Left ventricle myocardium inferior (tissue), 1 donor: Measurements from ENCODE around the gene GDF11. TPM values are rescaled to one million over a fixed set of nuclear protein-coding genes. Genes with fewer than 3 reads are reported as not detected.

Experiments used
- DNase-seq: peaks from one replicate; pipeline ENCODE4 v3.0.0-alpha.2; 2020
- H3K27ac ChIP-seq: fragments of 200-600 bp; replicated peaks from 2 replicates; pipeline ENCODE4 v1.8.0; 2021
- H3K27me3 ChIP-seq: fragments of 200-600 bp; 2 replicates; pipeline ENCODE4 v1.8.0; 2021; ENCODE audit warnings: low read depth
- H3K36me3 ChIP-seq: fragments of 200-600 bp; 2 replicates; pipeline ENCODE4 v1.8.0; 2021
- H3K4me1 ChIP-seq: fragments of 200-600 bp; 2 replicates; pipeline ENCODE4 v1.8.0; 2021
- H3K4me3 ChIP-seq: fragments of 200-600 bp; 2 replicates; pipeline ENCODE4 v1.8.0; 2021; ENCODE audit warnings: mild to moderate bottlenecking, moderate library complexity
- H3K9me3 ChIP-seq: fragments of 200-600 bp; replicated peaks from 2 replicates; pipeline ENCODE4 v1.8.0; 2021
- CTCF ChIP-seq: fragments of 200-600 bp; IDR thresholded peaks from 2 replicates; pipeline ENCODE4 v1.8.0; 2021; ENCODE audit warnings: antibody characterized with exemption, mild to moderate bottlenecking, borderline replicate concordance
- intact Hi-C: fragments of 100-400 bp; cut with micrococcal nuclease; formaldehyde crosslinking; loops from one replicate; pipeline ENCODE4 v1.11.0; 2022
- total RNA-seq: library from RNA; stranded (reverse); fragmentation: NEBNext Ultra II Directional; extraction: Animal tissue kit (Norgen Biotek cat#: 25700); gene quantifications from one replicate; pipeline ENCODE4 v1.2.1, GENCODE V29; 2021
- donor health status: DM: no; HTN: yes; CAD: no; lungs with severe emphysema.

Gene GDF11
- total RNA-seq, 1 donor from 2014 or later = 15.6 TPM

GRCh38 chr12:55707841-55708694 is 34.9 kb upstream of the GDF11 start, which contains the start of gene ITGA7:
TSS of gene ITGA7 (minus strand) at chr12:55707904. CDS start at chr12:55707682, 222 bp downstream.
- peak; percentile 83 for DNase-seq
- Histone ChIP-seq H3K27me3 (peaks cover 14% of the 10 kb centered on the region), H3K4me1 (peaks cover 84% of the 10 kb centered on the region), H3K36me3 (no peaks in the 10 kb centered on the region), H3K27ac (peak within 1 kb of the TSS; percentile 95), H3K4me3 (peak within 1 kb of the TSS; percentile 80), H3K9me3 (no peaks in the 10 kb centered on the region)
- intact Hi-C loops = no loop called here
- no peak for TF ChIP-seq CTCF

- H3K9me3 ChIP-seq = no peaks in the 10 kb centered on the region
- H3K27me3 ChIP-seq = peaks cover 14% of the 10 kb centered on the region
- intact Hi-C loops = no loop called here
- peak overlapping the region; percentile 80 for H3K4me3 ChIP-seq
- H3K27ac ChIP-seq = peak overlapping the region; percentile 95
- H3K4me1 ChIP-seq = peaks cover 85% of the 10 kb centered on the region
- TF ChIP-seq CTCF = no peak
- DNase-seq = peak; percentile 61
- no peaks in the 10 kb centered on the region for H3K36me3 ChIP-seq
Observed at GRCh38 chr12:55708695-55709233, 34.2 kb upstream of the GDF11 start.

GRCh38 chr12:55711786-55712553 is 31.0 kb upstream of the GDF11 start:
- DNase-seq = peak; percentile 65
- no peaks in the 10 kb centered on the region for H3K9me3 ChIP-seq
- intact Hi-C loops = no loop called here
- H3K27ac ChIP-seq = peak overlapping the region; percentile 95
- H3K27me3 ChIP-seq = peaks cover 1% of the 10 kb centered on the region
- TF ChIP-seq CTCF = no peak
- H3K4me3 ChIP-seq = peak overlapping the region; percentile 80
- peaks cover 82% of the 10 kb centered on the region for H3K4me1 ChIP-seq
- no peaks in the 10 kb centered on the region for H3K36me3 ChIP-seq

GRCh38 chr12:55712700-55713415 is 30.1 kb upstream of the GDF11 start:
- Histone ChIP-seq H3K36me3 (no peaks in the 10 kb centered on the region), H3K4me3 (peak overlapping the region; percentile 80), H3K27me3 (no peaks in the 10 kb centered on the region), H3K4me1 (peaks cover 82% of the 10 kb centered on the region), H3K9me3 (no peaks in the 10 kb centered on the region), H3K27ac (peak overlapping the region; percentile 95)
- no peak for DNase-seq
- intact Hi-C loops = no loop called here
- TF ChIP-seq CTCF = no peak

GRCh38 chr12:55713721-55714120 is 29.2 kb upstream of the GDF11 start:
- TF ChIP-seq CTCF = no peak
- H3K4me3 ChIP-seq = peak overlapping the region; percentile 80
- H3K4me1 ChIP-seq = peaks cover 82% of the 10 kb centered on the region
- intact Hi-C loops = no loop called here
- no peaks in the 10 kb centered on the region for H3K9me3 ChIP-seq
- peak overlapping the region; percentile 95 for H3K27ac ChIP-seq
- no peaks in the 10 kb centered on the region for H3K27me3 ChIP-seq
- H3K36me3 ChIP-seq = no peaks in the 10 kb centered on the region
- DNase-seq = no peak
